ENCODE data around the gene SRD5A1.

GRCh38 chr5:6717247-6717646, 84.0 kb downstream of the SRD5A1 start:
- TF ChIP-seq CTCF (IDR thresholded peaks at IDR 0.05) = no peak
- TF ChIP-seq POLR2A (IDR thresholded peaks at IDR 0.05) = no peak

Data from adrenal gland (tissue), 5 donors.